Heart right ventricle (tissue), 16 donors: ENCODE measurements around the gene TMEM233. TPM values are rescaled to one million over a fixed set of nuclear protein-coding genes. Genes with fewer than 3 reads are reported as not detected.

Experiments
- ATAC-seq, 8 donors: fragments of 200-7000 bp; cut with Tn5 transposase; one replicate each; pipeline ENCODE4 v1.9.1; 2020; ENCODE audit warnings: mild to moderate bottlenecking in 8 of 8, moderate library complexity in 8 of 8, moderate number of reproducible peaks in 1 of 8
- DNase-seq, 2 donors: peaks; one replicate each; pipeline ENCODE4 v3.0.0-alpha.2; 2020
- H3K27ac ChIP-seq, 10 donors: fragments of 200-600 bp; sonication (generic) in 2 of 10; one replicate each; pipeline versions ENCODE4 v1.5.0 to v1.8.0; 2020 to 2022; ENCODE audit warnings: mild to moderate bottlenecking in 3 of 10
- H3K27me3 ChIP-seq, 7 donors: fragments of 200-600 bp; one replicate each; pipeline ENCODE4 v1.8.0; 2021 to 2022; ENCODE audit warnings: mild to moderate bottlenecking in 2 of 7
- H3K36me3 ChIP-seq, 9 donors: fragments of 200-600 bp; sonication (generic) in 1 of 9; one replicate each; pipeline versions ENCODE4 v1.5.0 to v1.8.0; 2020 to 2022; ENCODE audit warnings: mild to moderate bottlenecking in 2 of 9
- H3K4me1 ChIP-seq, 9 donors: fragments of 200-600 bp; sonication (generic) in 1 of 9; one replicate each; pipeline versions ENCODE4 v1.5.0 to v1.8.0; 2020 to 2022; ENCODE audit warnings: mild to moderate bottlenecking in 4 of 9
- H3K4me3 ChIP-seq, 10 donors: fragments of 200-600 bp; sonication (generic) in 2 of 10; one replicate each; pipeline versions ENCODE4 v1.5.0 to v1.8.0; 2020 to 2022; ENCODE audit warnings: mild to moderate bottlenecking in 7 of 10, moderate library complexity in 2 of 10
- H3K9me3 ChIP-seq, 11 donors: fragments of 200-600 bp in 10 of 11; sonication (generic) in 2 of 11; one replicate each; pipeline versions ENCODE4 v1.5.0 to v1.8.0; 2013 to 2022; ENCODE audit warnings: mild to moderate bottlenecking in 2 of 11, control low read depth in 1 of 11, moderate library complexity in 1 of 11
- CTCF ChIP-seq, 9 donors: fragments of 200-600 bp; sonication (generic) in 2 of 9; IDR thresholded peaks; one replicate each; pipeline versions ENCODE4 v1.5.0 to v1.8.0; 2021 to 2022; ENCODE audit warnings: antibody characterized with exemption in 9 of 9, mild to moderate bottlenecking in 5 of 9, moderate library complexity in 1 of 9
- WGBS, 2 donors: extraction: QIAGEN DNeasy Blood & Tissue Kit; methylation state at CpG; one replicate each; pipeline ENCODE4 v1.1.7; 2013; ENCODE audit warnings: inconsistent platforms in 1 of 2; 5-methylcytosine and 5-hydroxymethylcytosine counted together
- intact Hi-C, 10 donors: fragments of 100-400 bp; cut with DNase I; formaldehyde crosslinking; loops; one replicate each; pipeline versions ENCODE4 v1.11.1 to v1.14.2; 2022
- polyA plus RNA-seq, 2 donors: library from polyadenylated mRNA; stranded (reverse); fragments of 200-250 nt; gene quantifications; one replicate each; pipeline ENCODE4 v1.2.3, GENCODE V29; 2013
- total RNA-seq, 10 donors: library from RNA; stranded (reverse); fragmentation: NEBNext Ultra II Directional in 3 of 10; extraction: Animal tissue kit (Norgen Biotek cat#: 25700) in 3 of 10; gene quantifications; one replicate each; pipeline versions ENCODE4 v1.2.1 to v1.2.4, GENCODE V29; 2021 to 2023
- donor health status: Arrhythmogenic right ventricular cardiomyopathy.
- donor health status: ischemic (EF 13 %, LVEDD 7.1; RV severe dilation, severe dysfunction).
- donor health status: healthy with polysubstance abuse.
- donor health status: DM: no; HTN: yes; CAD: no.
- donor health status: DM: no; HTN: no; CAD: no.
- donor health status: ischemic (EF 25% LVEDD 6.9; RV normal size, moderate dysfunction).
- donor health status: ischemic (EF 25% LVEDD 5.7; RV mildly dilated, moderate dysfunction).
- donor health status: healthy.
- donor health status: DM: yes; HTN: yes; CAD: no.
- donor health status: Ischemic cardiomyopathy.
- donor health status: ischemic (EF 35%, LVEDD 5.7; RV mildly dilated, moderate dysfunction).
- donor health status: nonischemic (EF 11% LVEDD 7.7; RV severe dilation, severe dysfunction).
- donor health status: DM: yes; HTN: yes; CAD: no.
- donor health status: PGD.
- donor health status: ischemic (EF 29% LVEDD 5.4; RV normal size, mild dysfunction).
- donor health status: nonischemic (EF 23%, LVEDD 6.1; RV moderate dilation, normal function).

Gene TMEM233
- total and polyA plus RNA-seq, 12 donors: 0.10 to 0.92 (median 0.49) TPM; not detected in 1

GRCh38 chr12:119621878-119622277 is 28.3 kb downstream of the TMEM233 start:
- peaks cover 0 to 11% (median 0%) of the 10 kb centered on the region in 11 donors for H3K9me3 ChIP-seq
- WGBS, 2 donors: 63 to 76% methylated on average over 2 of the region's 2 CpGs
- no peak overlapping the region for H3K27ac ChIP-seq
- peaks cover 0 to 17% (median 0%) of the 10 kb centered on the region in 7 donors for H3K27me3 ChIP-seq
- no peak overlapping the region for H3K4me3 ChIP-seq
- DNase-seq (no peak), ATAC-seq (no peak)
- no peaks in the 10 kb centered on the region for H3K4me1 ChIP-seq
- intact Hi-C loops: no loop called here
- H3K36me3 ChIP-seq: no peaks in the 10 kb centered on the region
- no peak for TF ChIP-seq CTCF (IDR thresholded peaks at IDR 0.05)

- no peak for ATAC-seq
- TF ChIP-seq CTCF (IDR thresholded peaks at IDR 0.05): no peak
- no peak for DNase-seq
- H3K27ac ChIP-seq: no peak overlapping the region
- H3K9me3 ChIP-seq: no peaks in the 10 kb centered on the region
- peaks cover 0 to under 1% (median 0%) of the 10 kb centered on the region in 9 donors for H3K36me3 ChIP-seq
- H3K4me3 ChIP-seq: no peak overlapping the region
- peaks cover 0 to 17% (median 0%) of the 10 kb centered on the region in 7 donors for H3K27me3 ChIP-seq
- no peaks in the 10 kb centered on the region for H3K4me1 ChIP-seq
- intact Hi-C loops: no loop called here
- WGBS, 2 donors: 65 to 72% methylated on average over 4 of the region's 4 CpGs
These were observed 31.4 kb downstream of the TMEM233 start for GRCh38 chr12:119624966-119625365.

GRCh38 chr12:119627019-119627643 is 33.6 kb downstream of the TMEM233 start:
- peaks cover 0 to 17% (median 0%) of the 10 kb centered on the region in 7 donors for H3K27me3 ChIP-seq
- peak in 1 of 8 donors; percentile 48 for ATAC-seq
- intact Hi-C loops: no loop called here

GRCh38 chr12:119627686-119628085 is 34.1 kb downstream of the TMEM233 start:
- Histone ChIP-seq H3K9me3 (no peaks in the 10 kb centered on the region), H3K27ac (no peak overlapping the region), H3K4me3 (no peak overlapping the region), H3K4me1 (peaks cover 0 to 2% (median 0%) of the 10 kb centered on the region in 9 donors), H3K36me3 (peaks cover 0 to 7% (median 0%) of the 10 kb centered on the region in 9 donors), H3K27me3 (peaks cover 0 to 17% (median 0%) of the 10 kb centered on the region in 7 donors)
- no peak for TF ChIP-seq CTCF (IDR thresholded peaks at IDR 0.05)
- WGBS, 2 donors: 81 to 84% methylated on average over 6 of the region's 6 CpGs
- no peak for DNase-seq
- intact Hi-C loops: no loop called here
- no peak for ATAC-seq

More at GRCh38 chr12:119627019-119627643, 33.6 kb downstream of the TMEM233 start:
- Histone ChIP-seq H3K4me3 (no peak overlapping the region), H3K9me3 (no peaks in the 10 kb centered on the region), H3K36me3 (peaks cover 0 to 7% (median 0%) of the 10 kb centered on the region in 9 donors), H3K4me1 (peaks cover 0 to 2% (median 0%) of the 10 kb centered on the region in 9 donors), H3K27ac (no peak overlapping the region)
- 77% methylated on average over 6 of the region's 6 CpGs for WGBS, 2 donors
- no peak for DNase-seq
- no peak for TF ChIP-seq CTCF (IDR thresholded peaks at IDR 0.05)
